GM20431 (cell line): ENCODE measurements around the gene RTP1.
"Not testable (repeated sequence)": the region's sequence is repeated elsewhere in the genome, so short reads cannot be mapped to it uniquely, and the experiment has no call there.

Source experiments
- in situ Hi-C: fragments of 300-500 bp; cut with MseI, MboI; formaldehyde crosslinking; loops from one replicate; pipeline ENCODE4 v1.15.0; 2020; ENCODE audit warnings: low sequenced_read_pairs; ENCODE audit not compliant: unreplicated experiment

Gene RTP1

DNA sequence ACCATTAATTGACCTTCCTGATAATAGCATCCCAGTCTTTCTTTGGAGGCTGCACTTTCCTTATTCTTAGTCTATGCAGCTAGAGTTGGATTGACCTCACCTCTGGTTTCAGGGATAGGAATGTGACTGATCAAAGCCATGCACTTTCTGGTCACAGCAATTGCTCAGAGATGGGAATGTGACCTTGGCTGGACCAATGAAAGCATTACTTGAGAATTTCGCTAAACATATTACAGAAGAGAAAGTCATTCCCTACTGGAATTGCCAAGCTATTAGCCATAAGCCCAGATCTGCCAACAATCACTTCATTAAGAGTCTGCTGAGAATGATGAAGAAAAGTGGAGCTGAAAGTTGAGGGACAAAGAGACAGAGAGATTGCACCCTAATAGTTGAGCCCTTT, 32.7 kb downstream of the RTP1 start:
- in situ Hi-C loops: no loop called here

- in situ Hi-C loops: no loop called here
Observed at GRCh38 chr3:187236962-187237361, 39.7 kb downstream of the RTP1 start.

DNA sequence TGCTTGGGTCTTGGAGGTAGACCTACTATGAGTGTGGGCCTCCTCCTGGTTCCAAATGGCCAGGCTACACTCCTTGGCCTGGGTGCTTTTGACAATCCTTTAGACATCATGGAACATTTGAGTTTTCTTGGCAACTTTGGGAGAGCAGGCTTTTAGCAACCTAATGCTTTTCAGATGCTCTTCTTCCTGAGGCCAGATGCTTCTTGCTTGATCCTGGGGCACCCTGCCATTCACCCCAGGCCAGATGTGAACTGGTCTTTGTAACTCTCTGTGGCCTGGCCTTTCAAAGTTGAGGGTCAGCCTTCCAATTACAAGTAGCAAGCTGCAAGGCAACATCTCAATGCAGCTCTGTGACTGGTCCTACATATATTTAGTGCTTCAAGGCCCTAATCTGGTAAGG, 40.5 kb downstream of the RTP1 start:
- in situ Hi-C loops: no loop called here

DNA sequence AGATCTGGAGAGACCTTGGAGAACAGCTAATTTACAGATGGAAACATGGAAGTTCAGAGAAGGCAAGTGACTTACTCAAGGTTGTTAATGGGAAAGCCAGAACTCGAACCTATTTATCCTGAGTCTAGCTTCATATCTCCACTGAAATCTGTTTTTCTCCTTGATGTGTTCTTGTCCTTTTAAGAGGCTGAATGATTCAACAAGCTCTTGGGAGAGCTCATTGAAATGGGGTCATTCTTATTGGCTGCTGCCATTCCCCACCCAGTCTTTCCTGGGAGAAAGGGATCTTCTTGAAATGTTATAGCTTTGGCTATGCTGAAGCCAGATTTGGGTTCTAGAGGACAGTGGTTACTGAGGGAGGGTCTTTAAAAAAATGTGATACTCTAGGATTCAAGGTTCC, 41.0 kb downstream of the RTP1 start:
- in situ Hi-C loops: no loop called here

DNA sequence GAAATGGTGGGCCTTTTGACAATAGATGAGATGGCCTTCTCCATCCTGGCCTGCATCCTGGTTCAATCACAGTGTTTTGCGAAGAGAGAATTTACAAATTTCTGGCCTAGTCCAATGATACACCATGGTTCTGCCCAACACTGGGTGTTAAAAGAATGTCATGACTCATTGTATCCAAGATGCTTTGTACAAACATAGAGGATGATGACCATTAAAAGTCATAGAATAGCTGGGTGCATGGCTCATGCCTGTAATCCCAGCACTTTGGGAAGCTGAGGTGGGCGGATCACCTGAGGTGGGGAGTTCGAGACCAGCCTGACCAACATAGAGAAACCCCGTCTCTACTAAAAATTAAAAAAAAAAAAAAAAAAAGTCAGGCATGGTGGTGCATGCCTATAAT, 41.5 kb downstream of the RTP1 start:
- in situ Hi-C loops: not testable (repeated sequence)

DNA sequence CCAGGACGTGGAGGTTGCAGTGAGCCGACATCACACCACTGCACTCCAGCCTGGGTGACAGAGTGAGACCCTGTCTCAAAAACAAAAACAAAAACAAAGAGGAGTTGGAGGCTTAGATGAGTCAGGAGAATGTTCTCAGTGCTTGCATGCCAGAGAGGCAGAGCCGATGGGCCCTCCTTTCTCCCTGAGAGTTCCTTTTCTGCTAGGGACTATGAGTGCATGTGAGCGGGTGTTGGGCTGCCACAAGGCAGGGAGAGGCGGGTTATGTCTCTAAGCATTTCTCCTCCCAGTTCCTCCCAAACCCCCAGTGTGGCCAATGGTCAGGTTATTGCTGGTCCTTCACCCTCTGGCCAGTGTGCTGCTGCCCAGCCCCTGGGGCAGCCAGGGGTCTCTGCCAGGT, 45.1 kb downstream of the RTP1 start:
- in situ Hi-C loops: no loop called here

- in situ Hi-C loops: no loop called here
Observed at GRCh38 chr3:187242900-187243299, 45.6 kb downstream of the RTP1 start.

DNA sequence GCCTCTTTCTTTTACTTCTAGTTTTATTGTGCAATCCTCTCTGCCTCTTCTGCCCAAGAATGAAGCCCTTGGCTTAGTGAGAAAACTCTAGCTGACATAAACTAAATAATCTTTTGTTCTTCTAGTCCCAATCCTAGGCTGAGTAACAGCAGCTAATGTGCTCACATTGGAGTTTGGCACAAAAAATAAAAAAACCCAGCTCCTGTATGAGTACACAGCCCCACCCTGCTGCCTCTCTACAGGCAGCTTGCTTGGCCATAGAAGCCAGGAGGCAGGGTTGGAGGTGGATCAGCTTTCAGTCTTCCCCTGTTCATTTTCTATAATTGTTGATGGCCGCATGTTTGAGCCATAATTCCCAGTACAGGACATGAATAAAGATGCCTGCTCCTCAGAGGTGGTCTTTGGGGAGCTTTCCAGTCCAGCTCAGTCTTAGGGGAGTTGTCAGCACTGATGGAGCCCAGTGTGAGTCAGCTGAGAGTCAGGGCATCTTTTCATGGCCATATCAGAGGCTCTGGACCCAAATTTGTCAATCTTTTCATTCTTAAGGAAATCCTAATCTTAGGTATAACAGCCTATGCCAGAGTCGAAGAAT, 46.7 kb downstream of the RTP1 start:
- in situ Hi-C loops: no loop called here

- in situ Hi-C loops: no loop called here
Observed at GRCh38 chr3:187247398-187247797, 50.1 kb downstream of the RTP1 start.
